GM23338 (cell line): Measurements from ENCODE around the gene MATN1. TPM values are rescaled to one million over a fixed set of nuclear protein-coding genes. Genes with fewer than 3 reads are reported as not detected.

Experiments used
- ATAC-seq: fragments of 200-7000 bp; cut with Tn5 transposase; 3 replicates; pipeline ENCODE4 v1.9.1; 2020
- DNase-seq: peaks from one replicate; pipeline ENCODE4 v3.0.0-alpha.2; 2015; ENCODE audit warnings: low spot score
- H2AFZ ChIP-seq: fragments of 200-600 bp; sonication (generic); 2 replicates; pipeline ENCODE4 v1.8.0; 2016; ENCODE audit warnings: antibody characterized with exemption, mild to moderate bottlenecking, moderate library complexity
- H3F3A ChIP-seq: fragments of 200-600 bp; sonication (generic); replicated peaks from 2 replicates; pipeline ENCODE4 v1.8.0; 2017; ENCODE audit warnings: antibody characterized with exemption, mixed run types, low read depth
- H3K27ac ChIP-seq: fragments of 200-600 bp; sonication (generic); 2 replicates; pipeline ENCODE4 v1.6.1; 2016; ENCODE audit warnings: low read depth
- H3K27me3 ChIP-seq: fragments of 200-600 bp; sonication (generic); 2 replicates; pipeline ENCODE4 v1.8.0; 2016; ENCODE audit warnings: mild to moderate bottlenecking, mixed run types, moderate library complexity; ENCODE audit not compliant: insufficient read depth
- H3K36me3 ChIP-seq: fragments of 200-600 bp; sonication (generic); 2 replicates; pipeline ENCODE4 v1.8.0; 2016; ENCODE audit warnings: mild to moderate bottlenecking; ENCODE audit not compliant: insufficient read depth
- H3K4me1 ChIP-seq: fragments of 200-600 bp; sonication (generic); 2 replicates; pipeline ENCODE4 v1.8.0; 2016; ENCODE audit warnings: mild to moderate bottlenecking, moderate library complexity; ENCODE audit not compliant: insufficient read depth
- H3K4me2 ChIP-seq: fragments of 200-600 bp; sonication (generic); 2 replicates; pipeline ENCODE4 v1.7.1; 2017; ENCODE audit warnings: mixed run types
- H3K4me3 ChIP-seq: fragments of 200-600 bp; sonication (generic); 2 replicates; pipeline ENCODE4 v1.6.1; 2016; ENCODE audit warnings: mixed run types
- H3K79me2 ChIP-seq: fragments of 200-600 bp; sonication (generic); replicated peaks from 2 replicates; pipeline ENCODE4 v1.8.0; 2017; ENCODE audit warnings: mild to moderate bottlenecking; ENCODE audit not compliant: insufficient read depth
- H3K9me2 ChIP-seq: fragments of 200-600 bp; sonication (generic); 2 replicates; pipeline ENCODE4 v1.8.0; 2017; ENCODE audit not compliant: insufficient read depth
- H4K20me1 ChIP-seq: fragments of 200-600 bp; sonication (generic); replicated peaks from 2 replicates; pipeline ENCODE4 v1.8.0; 2017; ENCODE audit warnings: mild to moderate bottlenecking; ENCODE audit not compliant: insufficient read depth
- H3K27ac Mint-ChIP-seq: 2 replicates; pipeline ENCODE4 v1.8.0; 2020; ENCODE audit warnings: inconsistent platforms, mild to moderate bottlenecking, moderate library complexity, mixed read lengths
- H3K27me3 Mint-ChIP-seq: 3 replicates; pipeline ENCODE4 v1.8.0; 2022; ENCODE audit warnings: low read depth, mild to moderate bottlenecking, moderate library complexity, mixed read lengths, inconsistent platforms; ENCODE audit not compliant: insufficient read depth, poor library complexity
- H3K36me3 Mint-ChIP-seq: 3 replicates; pipeline ENCODE4 v1.8.0; 2021; ENCODE audit warnings: low read depth, mild to moderate bottlenecking, inconsistent platforms, moderate library complexity, mixed read lengths
- H3K4me1 Mint-ChIP-seq: 3 replicates; pipeline ENCODE4 v1.8.0; 2020; ENCODE audit warnings: mild to moderate bottlenecking, inconsistent platforms, mixed read lengths
- H3K4me3 Mint-ChIP-seq: 3 replicates; pipeline ENCODE4 v1.8.0; 2021; ENCODE audit warnings: moderate library complexity, mild to moderate bottlenecking, inconsistent platforms, mixed read lengths
- H3K9me3 Mint-ChIP-seq: 3 replicates; pipeline ENCODE4 v1.8.0; 2020; ENCODE audit warnings: moderate library complexity, mild to moderate bottlenecking, inconsistent platforms, mixed read lengths
- CREB1 ChIP-seq: fragments of 250-450 bp; sonication (Bioruptor Pico); IDR thresholded peaks from 2 replicates; pipeline ENCODE4 v1.5.0; 2020; ENCODE audit warnings: low read depth, mild to moderate bottlenecking, moderate library complexity
- EZH2 ChIP-seq: fragments of 200-600 bp; sonication (generic); IDR thresholded peaks from one replicate; pipeline ENCODE4 v1.8.0; 2017; ENCODE audit warnings: antibody characterized with exemption, mild to moderate bottlenecking, low read depth; ENCODE audit not compliant: unreplicated experiment
- EZH2phosphoT487 ChIP-seq: fragments of 200-600 bp; sonication (generic); IDR thresholded peaks from one replicate; pipeline ENCODE4 v1.8.1; 2018; ENCODE audit warnings: antibody characterized with exemption; ENCODE audit not compliant: unreplicated experiment
- NANOG ChIP-seq: IDR thresholded peaks from 2 replicates; pipeline ENCODE4 v1.6.1; 2016; ENCODE audit warnings: antibody characterized with exemption, borderline replicate concordance
- POLR2AphosphoS5 ChIP-seq: IDR thresholded peaks from 2 replicates; pipeline ENCODE4 v1.6.1; 2016; ENCODE audit warnings: antibody characterized with exemption, low read depth
- ZNF114 ChIP-seq: fragments of 250-450 bp; sonication (Bioruptor Pico); IDR thresholded peaks from 2 replicates; pipeline ENCODE4 v1.5.0; 2020; ENCODE audit warnings: mild to moderate bottlenecking, moderate library complexity
- ZNF331 ChIP-seq: fragments of 250-450 bp; sonication (Bioruptor Pico); IDR thresholded peaks from 2 replicates; pipeline ENCODE4 v1.5.0; 2020; ENCODE audit warnings: low read depth, mild to moderate bottlenecking, moderate library complexity
- polyA plus RNA-seq: library from polyadenylated mRNA; unstranded; fragments of >200 nt; fragmentation: Nextera tagmentation; extraction: Ambion mirVana; gene quantifications from 2 replicates; pipeline ENCODE4 v1.2.1, GENCODE V29; 2016
- total RNA-seq: library from RNA; depleted of rRNA; stranded (reverse); fragments of >200 nt; shearing (Covaris generic); gene quantifications from 2 replicates; pipeline ENCODE4 v1.2.3, GENCODE V29; 2014
- TF ChIP-seq, protein P1 (sequence below): fragments of 250-450 bp; sonication (Bioruptor Pico); IDR thresholded peaks from 2 replicates; pipeline ENCODE4 v1.5.0; 2020; ENCODE audit warnings: mild to moderate bottlenecking, moderate library complexity
- TF ChIP-seq, protein P2 (sequence below), 2 experiments: fragments of 200-600 bp in 1 of 2; sonication (generic) in 1 of 2; conservative IDR thresholded peaks; 2 replicates each; pipeline versions ENCODE4 v1.5.1 to v1.6.1; 2016 to 2017; ENCODE audit warnings: antibody characterized with exemption in 2 of 2, low read depth in 2 of 2, mild to moderate bottlenecking in 2 of 2, moderate library complexity in 1 of 2
- TF ChIP-seq, protein P3 (sequence below): IDR thresholded peaks from one replicate; pipeline ENCODE4 v1.6.1; 2018; ENCODE audit warnings: antibody characterized with exemption; ENCODE audit not compliant: unreplicated experiment
- TF ChIP-seq, protein P4 (sequence below): IDR thresholded peaks from 2 replicates; pipeline ENCODE4 v1.6.1; 2016; ENCODE audit warnings: antibody characterized with exemption

The MATN1 gene
- total and polyA plus RNA-seq, 2 experiments from 2014 or later, result 0.08 to 0.31 TPM

DNA sequence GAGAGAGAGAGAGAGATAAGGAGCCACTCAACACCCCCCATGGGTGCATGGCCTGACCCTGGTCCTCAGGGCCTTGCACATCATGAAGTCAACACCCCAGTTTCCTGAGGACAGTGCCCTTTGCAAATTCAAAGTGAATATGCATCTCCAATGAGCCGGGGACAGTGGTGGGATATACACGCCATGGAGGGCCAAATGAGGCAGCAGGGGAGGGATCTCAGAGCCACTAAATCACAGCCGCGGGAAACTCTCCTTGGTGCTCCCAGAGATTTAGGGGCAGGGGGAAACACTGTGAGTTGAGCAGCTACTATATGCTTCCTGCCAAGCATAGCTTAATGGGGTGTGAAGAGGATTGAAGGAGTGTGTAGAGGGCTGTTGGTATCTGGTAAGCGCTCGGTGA is 35.5 kb downstream of the MATN1 start (continued):
- TF ChIP-seq, protein P1, sequence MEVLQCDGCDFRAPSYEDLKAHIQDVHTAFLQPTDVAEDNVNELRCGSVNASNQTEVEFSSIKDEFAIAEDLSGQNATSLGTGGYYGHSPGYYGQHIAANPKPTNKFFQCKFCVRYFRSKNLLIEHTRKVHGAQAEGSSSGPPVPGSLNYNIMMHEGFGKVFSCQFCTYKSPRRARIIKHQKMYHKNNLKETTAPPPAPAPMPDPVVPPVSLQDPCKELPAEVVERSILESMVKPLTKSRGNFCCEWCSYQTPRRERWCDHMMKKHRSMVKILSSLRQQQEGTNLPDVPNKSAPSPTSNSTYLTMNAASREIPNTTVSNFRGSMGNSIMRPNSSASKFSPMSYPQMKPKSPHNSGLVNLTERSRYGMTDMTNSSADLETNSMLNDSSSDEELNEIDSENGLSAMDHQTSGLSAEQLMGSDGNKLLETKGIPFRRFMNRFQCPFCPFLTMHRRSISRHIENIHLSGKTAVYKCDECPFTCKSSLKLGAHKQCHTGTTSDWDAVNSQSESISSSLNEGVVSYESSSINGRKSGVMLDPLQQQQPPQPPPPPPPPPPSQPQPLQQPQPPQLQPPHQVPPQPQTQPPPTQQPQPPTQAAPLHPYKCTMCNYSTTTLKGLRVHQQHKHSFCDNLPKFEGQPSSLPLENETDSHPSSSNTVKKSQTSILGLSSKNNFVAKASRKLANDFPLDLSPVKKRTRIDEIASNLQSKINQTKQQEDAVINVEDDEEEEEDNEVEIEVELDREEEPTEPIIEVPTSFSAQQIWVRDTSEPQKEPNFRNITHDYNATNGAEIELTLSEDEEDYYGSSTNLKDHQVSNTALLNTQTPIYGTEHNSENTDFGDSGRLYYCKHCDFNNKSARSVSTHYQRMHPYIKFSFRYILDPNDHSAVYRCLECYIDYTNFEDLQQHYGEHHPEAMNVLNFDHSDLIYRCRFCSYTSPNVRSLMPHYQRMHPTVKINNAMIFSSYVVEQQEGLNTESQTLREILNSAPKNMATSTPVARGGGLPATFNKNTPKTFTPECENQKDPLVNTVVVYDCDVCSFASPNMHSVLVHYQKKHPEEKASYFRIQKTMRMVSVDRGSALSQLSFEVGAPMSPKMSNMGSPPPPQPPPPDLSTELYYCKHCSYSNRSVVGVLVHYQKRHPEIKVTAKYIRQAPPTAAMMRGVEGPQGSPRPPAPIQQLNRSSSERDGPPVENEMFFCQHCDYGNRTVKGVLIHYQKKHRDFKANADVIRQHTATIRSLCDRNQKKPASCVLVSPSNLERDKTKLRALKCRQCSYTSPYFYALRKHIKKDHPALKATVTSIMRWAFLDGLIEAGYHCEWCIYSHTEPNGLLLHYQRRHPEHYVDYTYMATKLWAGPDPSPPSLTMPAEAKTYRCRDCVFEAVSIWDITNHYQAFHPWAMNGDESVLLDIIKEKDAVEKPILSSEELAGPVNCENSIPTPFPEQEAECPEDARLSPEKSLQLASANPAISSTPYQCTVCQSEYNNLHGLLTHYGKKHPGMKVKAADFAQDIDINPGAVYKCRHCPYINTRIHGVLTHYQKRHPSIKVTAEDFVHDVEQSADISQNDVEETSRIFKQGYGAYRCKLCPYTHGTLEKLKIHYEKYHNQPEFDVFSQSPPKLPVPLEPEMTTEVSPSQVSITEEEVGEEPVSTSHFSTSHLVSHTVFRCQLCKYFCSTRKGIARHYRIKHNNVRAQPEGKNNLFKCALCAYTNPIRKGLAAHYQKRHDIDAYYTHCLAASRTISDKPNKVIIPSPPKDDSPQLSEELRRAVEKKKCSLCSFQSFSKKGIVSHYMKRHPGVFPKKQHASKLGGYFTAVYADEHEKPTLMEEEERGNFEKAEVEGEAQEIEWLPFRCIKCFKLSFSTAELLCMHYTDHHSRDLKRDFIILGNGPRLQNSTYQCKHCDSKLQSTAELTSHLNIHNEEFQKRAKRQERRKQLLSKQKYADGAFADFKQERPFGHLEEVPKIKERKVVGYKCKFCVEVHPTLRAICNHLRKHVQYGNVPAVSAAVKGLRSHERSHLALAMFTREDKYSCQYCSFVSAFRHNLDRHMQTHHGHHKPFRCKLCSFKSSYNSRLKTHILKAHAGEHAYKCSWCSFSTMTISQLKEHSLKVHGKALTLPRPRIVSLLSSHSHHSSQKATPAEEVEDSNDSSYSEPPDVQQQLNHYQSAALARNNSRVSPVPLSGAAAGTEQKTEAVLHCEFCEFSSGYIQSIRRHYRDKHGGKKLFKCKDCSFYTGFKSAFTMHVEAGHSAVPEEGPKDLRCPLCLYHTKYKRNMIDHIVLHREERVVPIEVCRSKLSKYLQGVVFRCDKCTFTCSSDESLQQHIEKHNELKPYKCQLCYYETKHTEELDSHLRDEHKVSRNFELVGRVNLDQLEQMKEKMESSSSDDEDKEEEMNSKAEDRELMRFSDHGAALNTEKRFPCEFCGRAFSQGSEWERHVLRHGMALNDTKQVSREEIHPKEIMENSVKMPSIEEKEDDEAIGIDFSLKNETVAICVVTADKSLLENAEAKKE (CRISPR knock-in tag), result no peak
- no peak for TF ChIP-seq EZH2phosphoT487

DNA sequence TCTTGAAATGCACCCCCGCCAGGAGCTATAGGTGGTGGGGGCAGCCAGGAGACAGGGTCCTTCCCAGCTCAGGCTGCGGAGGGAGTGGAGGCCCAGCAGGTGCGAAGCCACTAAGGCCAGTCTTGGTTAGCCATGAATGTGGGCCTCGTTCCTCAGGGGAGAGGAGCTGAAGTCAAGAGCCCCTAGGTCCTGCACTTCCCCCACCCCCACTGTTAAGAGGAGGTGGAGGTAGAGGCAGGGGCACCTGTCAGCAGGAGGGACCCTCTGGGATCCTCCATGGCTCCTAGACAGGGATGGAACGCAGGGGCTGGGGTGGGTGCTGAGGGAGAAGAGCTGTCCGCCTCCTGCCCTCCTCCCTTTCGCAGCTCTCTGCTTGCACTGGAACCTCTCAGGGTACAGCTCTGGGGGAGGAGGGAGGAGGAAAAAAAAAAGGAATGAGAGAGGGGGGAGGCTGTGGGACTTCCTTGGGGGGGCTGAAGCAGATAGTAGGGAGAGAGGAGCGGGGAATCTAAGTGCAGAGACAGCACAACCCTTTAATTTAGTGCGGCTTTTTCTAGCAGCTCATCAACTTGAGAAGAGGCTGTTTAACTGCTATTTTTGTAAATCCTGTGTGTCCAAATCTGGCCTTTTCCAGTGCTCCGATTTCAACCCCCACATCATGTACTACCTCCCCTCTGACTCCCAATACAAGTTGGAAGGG is 37.0 kb downstream of the MATN1 start:
- peaks cover 24% of the 10 kb centered on the region for H3K27me3 Mint-ChIP-seq
- no peaks in the 10 kb centered on the region for H3K9me3 Mint-ChIP-seq
- H3K9me2 ChIP-seq, result no peaks in the 10 kb centered on the region
- no peaks in the 10 kb centered on the region for H4K20me1 ChIP-seq
- peak overlapping the region; percentile 96 for H2AFZ ChIP-seq
- peak overlapping the region; percentile 75 for H3K4me3 Mint-ChIP-seq
- no peaks in the 10 kb centered on the region for H3K36me3 ChIP-seq
- DNase-seq, result no peak
- no peaks in the 10 kb centered on the region for H3K36me3 Mint-ChIP-seq
- H3K4me2 ChIP-seq, result peak overlapping the region; percentile 90
- H3F3A ChIP-seq, result no peaks in the 10 kb centered on the region; the same call in 1 of the 2 replicates
- H3K27me3 ChIP-seq, result peaks cover 5% of the 10 kb centered on the region; the same call in 1 of the 2 replicates
- H3K4me1 ChIP-seq, result peaks cover 36% of the 10 kb centered on the region
- peak; percentile 3 for ATAC-seq
- H3K79me2 ChIP-seq, result no peaks in the 10 kb centered on the region
- H3K27ac Mint-ChIP-seq, result no peak overlapping the region
- peaks cover 38% of the 10 kb centered on the region for H3K4me1 Mint-ChIP-seq
- no peak overlapping the region for H3K27ac ChIP-seq
- H3K4me3 ChIP-seq, result peak overlapping the region; percentile 66
- no peak for TF ChIP-seq EZH2
- no peak for TF ChIP-seq ZNF114 (CRISPR knock-in tag)
- no peak for TF ChIP-seq CREB1 (CRISPR knock-in tag)
- no peak for TF ChIP-seq NANOG
- TF ChIP-seq, protein P2, sequence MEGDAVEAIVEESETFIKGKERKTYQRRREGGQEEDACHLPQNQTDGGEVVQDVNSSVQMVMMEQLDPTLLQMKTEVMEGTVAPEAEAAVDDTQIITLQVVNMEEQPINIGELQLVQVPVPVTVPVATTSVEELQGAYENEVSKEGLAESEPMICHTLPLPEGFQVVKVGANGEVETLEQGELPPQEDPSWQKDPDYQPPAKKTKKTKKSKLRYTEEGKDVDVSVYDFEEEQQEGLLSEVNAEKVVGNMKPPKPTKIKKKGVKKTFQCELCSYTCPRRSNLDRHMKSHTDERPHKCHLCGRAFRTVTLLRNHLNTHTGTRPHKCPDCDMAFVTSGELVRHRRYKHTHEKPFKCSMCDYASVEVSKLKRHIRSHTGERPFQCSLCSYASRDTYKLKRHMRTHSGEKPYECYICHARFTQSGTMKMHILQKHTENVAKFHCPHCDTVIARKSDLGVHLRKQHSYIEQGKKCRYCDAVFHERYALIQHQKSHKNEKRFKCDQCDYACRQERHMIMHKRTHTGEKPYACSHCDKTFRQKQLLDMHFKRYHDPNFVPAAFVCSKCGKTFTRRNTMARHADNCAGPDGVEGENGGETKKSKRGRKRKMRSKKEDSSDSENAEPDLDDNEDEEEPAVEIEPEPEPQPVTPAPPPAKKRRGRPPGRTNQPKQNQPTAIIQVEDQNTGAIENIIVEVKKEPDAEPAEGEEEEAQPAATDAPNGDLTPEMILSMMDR (conservative IDR thresholded peaks at IDR 0.05; ENCODE audit: low read depth in 2 of 2), result no peak
- TF ChIP-seq ZNF331, result no peak
- TF ChIP-seq, protein P3, sequence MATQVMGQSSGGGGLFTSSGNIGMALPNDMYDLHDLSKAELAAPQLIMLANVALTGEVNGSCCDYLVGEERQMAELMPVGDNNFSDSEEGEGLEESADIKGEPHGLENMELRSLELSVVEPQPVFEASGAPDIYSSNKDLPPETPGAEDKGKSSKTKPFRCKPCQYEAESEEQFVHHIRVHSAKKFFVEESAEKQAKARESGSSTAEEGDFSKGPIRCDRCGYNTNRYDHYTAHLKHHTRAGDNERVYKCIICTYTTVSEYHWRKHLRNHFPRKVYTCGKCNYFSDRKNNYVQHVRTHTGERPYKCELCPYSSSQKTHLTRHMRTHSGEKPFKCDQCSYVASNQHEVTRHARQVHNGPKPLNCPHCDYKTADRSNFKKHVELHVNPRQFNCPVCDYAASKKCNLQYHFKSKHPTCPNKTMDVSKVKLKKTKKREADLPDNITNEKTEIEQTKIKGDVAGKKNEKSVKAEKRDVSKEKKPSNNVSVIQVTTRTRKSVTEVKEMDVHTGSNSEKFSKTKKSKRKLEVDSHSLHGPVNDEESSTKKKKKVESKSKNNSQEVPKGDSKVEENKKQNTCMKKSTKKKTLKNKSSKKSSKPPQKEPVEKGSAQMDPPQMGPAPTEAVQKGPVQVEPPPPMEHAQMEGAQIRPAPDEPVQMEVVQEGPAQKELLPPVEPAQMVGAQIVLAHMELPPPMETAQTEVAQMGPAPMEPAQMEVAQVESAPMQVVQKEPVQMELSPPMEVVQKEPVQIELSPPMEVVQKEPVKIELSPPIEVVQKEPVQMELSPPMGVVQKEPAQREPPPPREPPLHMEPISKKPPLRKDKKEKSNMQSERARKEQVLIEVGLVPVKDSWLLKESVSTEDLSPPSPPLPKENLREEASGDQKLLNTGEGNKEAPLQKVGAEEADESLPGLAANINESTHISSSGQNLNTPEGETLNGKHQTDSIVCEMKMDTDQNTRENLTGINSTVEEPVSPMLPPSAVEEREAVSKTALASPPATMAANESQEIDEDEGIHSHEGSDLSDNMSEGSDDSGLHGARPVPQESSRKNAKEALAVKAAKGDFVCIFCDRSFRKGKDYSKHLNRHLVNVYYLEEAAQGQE, result no peak
- TF ChIP-seq, protein P4, sequence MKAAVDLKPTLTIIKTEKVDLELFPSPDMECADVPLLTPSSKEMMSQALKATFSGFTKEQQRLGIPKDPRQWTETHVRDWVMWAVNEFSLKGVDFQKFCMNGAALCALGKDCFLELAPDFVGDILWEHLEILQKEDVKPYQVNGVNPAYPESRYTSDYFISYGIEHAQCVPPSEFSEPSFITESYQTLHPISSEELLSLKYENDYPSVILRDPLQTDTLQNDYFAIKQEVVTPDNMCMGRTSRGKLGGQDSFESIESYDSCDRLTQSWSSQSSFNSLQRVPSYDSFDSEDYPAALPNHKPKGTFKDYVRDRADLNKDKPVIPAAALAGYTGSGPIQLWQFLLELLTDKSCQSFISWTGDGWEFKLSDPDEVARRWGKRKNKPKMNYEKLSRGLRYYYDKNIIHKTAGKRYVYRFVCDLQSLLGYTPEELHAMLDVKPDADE, result no peak
- TF ChIP-seq POLR2AphosphoS5, result no peak
